ENCODE results near the gene FOXA3.

The FOXA3 gene

DNA sequence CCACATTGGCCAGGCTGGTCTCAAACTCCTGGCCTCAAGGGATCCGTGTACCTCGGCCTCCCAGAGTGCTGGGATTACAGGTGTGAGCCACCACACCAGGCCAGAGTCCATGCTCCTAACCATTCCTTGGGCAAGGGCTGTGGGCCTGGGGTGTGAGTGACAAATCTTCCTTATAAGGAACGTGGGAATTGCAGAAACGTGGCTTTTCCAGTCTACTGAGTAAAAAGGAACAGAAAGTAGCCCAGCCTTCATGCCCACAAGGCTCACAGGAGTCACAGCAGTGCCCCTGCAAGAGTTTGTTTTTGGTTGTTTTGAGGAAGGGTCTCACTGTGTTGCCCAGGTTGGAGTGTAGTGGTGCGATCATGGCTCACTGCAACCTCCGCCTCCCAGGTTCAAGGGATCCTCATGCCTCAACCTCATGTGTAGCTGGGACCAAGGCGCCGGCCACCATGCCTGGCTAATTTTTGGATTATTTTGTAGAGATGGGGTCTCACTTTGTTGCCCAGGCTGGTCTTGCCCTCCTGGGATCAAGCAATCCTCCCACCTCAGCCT is 33.2 kb downstream of the FOXA3 start:
- FAIRE-seq, result no peak

GRCh38 chr19:45899253-45899652 is 35.1 kb downstream of the FOXA3 start:
- no peak for FAIRE-seq

GRCh38 chr19:45899919-45900589 is 35.9 kb downstream of the FOXA3 start:
- no peak for FAIRE-seq

DNA sequence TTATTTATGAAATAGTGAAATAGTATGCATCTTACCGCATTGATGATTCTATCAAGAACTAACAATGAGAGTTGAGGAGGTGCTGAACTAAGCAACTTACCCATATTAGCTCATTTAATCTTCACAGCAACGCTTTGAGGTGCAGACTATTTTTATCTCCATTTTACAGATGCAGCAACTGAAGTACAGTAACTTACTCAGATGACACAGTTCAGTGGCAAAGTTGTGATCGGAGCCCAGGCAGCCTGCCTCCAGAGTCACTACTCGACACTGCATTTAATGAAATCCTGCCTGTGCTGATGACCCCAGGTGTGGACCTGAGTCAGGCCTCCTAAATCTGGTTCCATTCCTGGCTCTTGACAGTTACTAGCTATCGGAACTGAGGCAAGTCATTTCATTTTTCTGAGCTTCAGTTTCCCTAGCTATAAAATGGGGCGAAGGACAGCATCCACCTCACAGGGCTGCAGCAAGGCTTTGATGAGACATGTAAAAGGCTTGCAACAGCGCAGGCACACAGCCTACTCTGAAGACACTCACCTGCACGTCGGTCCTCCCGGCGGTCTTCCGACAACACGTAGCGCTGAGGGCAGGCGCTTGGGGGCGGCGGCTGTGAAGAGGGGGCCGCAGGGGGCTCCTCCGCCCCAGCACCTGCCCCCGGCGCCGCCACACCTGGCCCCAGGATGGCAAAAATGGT is 36.8 kb downstream of the FOXA3 start:
- FAIRE-seq, result no peak

- no peak for FAIRE-seq
Observed at GRCh38 chr19:45901432-45901911, 37.3 kb downstream of the FOXA3 start.

- FAIRE-seq, result no peak
Observed at GRCh38 chr19:45901912-45902650, 38.0 kb downstream of the FOXA3 start, which contains the start of gene MYPOP. TSS of gene MYPOP (minus strand) at chr19:45902613. CDS start at chr19:45901773, 840 bp downstream.

DNA sequence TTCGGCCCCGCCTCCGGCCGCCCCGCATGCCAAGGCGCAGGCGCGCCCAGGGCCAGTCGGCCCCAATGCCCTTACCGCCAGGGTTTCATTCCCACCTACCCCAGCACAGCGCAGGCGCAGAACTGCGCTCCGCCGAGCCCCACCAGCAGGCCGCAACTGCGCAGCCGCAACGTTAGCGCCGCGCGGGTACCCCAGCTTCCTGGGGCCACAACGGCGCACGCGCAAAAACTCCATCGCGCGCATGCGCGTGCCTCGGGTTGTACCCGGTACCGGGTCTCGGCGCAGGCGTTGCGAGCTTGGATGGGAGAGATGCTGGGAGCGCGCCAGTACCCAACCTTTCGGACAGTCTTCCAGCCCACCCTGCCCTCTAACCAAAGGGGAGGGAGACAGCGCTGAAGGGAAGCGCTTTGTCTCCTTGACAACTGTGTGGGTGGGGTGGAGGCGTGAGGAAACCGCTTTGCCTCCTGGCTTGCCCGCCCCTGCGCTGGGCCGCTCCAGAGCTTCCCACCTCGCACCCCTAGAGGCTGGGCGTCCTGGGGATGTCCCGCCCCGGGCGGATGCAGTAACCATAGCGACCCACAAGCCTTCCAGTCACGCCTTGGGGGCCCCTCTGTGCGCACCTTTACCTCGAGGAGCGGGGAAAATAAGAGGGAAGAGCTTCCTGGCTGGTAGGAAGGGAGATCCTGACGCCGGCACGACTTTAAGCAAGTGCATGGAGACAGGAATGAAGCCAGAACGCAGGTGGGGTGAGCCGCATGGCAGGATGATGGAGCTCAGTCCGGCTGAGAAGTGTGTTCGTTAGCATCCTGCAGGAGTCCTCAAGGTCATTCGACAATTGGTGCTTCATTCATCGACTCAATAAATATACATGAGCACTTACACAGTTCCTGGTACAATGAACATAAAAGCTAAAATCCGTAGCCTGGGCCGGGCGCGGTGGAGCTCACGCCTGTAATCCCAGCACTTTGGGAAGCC is 38.8 kb downstream of the FOXA3 start:
- no peak for FAIRE-seq

DNA sequence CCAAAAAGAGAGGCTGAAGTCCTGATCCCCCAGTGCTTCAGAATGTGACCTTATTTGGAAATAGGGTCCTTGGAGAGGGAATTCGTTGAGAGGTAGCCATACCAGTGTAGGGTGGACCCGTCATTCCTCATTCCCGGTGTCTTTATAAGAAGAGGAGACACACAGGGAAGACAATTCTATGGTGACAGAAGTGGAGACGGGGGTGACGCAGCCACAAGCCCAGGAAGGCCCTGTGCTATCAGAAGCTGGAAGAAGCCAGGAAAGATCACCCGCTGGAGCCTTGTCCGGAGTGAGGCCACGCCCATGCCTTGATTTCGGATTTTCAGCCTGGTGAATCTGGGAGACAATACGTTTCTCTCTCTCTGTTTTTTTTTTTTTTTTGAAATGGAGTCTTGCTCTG is 40.9 kb downstream of the FOXA3 start:
- FAIRE-seq, result no peak

DNA sequence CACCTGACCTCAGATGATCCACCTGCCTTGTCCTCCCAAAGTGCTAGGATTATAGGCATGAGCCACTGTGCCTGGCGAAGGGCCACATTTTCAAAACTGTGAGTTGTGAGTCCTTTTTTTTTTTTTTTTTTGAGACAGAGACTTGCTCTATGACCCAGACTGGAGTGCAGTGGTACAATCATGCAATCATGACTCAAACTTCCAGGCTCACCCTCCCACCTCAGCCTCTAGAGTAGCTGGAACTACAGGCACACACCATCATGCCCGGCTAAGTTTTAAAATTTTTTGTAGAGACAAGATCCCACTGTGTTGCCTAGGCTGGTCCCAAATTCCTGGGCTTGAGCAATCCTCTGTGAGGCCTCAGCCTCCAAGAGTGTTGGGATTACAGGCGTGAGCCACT is 42.1 kb downstream of the FOXA3 start:
- FAIRE-seq, result no peak

- FAIRE-seq, result no peak
Observed at GRCh38 chr19:45908956-45909355, 44.8 kb downstream of the FOXA3 start.

DNA sequence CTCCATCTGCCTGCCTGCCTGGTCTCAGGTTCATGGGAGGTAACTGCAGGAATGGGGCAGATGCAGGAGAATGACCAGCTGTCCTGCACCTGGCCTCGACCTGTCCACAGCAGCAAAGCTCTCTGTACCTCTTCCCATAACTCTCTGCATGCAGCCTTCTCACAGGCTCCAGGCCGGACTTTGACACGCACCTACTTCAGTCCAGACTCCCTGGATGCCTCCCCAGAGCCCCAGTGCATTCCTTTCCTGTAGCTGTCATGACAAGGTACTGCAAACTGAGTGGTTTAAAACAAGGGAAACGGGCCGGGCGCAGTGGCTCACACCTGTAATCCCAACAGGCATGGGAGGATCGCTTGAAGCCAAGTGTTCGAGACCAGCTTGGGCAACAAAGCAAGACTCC is 47.2 kb downstream of the FOXA3 start:
- FAIRE-seq, result no peak

- no peak for FAIRE-seq
Observed at GRCh38 chr19:45913874-45914830, 50.0 kb downstream of the FOXA3 start, which contains the start of gene NANOS2. TSS of gene NANOS2 (minus strand) at chr19:45914778. CDS start at chr19:45914693, 85 bp downstream.

GRCh38 chr19:45917421-45918091 is 53.4 kb downstream of the FOXA3 start:
- no peak for FAIRE-seq

GRCh38 chr19:45918721-45919120 is 54.6 kb downstream of the FOXA3 start:
- no peak for FAIRE-seq

DNA sequence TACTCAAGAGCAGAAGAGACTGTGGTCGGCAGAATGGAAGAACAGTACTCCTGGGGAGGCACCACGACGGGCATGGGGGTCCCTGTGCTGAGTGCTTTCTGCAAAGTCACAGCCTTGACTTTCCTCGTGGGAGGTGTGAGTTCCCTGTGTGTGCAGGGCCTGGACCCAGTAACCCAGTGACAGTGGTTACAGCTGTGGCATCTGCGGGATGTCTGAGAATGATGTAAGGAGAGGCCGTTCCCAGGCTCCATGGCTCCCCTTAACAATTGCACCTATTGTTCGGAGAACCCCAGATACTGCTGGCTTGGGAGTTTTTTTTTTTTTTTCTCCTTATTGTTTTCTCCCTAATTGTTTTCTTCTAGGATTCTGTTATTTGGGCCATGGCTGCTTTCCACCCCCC is 55.6 kb downstream of the FOXA3 start:
- no peak for FAIRE-seq

DNA sequence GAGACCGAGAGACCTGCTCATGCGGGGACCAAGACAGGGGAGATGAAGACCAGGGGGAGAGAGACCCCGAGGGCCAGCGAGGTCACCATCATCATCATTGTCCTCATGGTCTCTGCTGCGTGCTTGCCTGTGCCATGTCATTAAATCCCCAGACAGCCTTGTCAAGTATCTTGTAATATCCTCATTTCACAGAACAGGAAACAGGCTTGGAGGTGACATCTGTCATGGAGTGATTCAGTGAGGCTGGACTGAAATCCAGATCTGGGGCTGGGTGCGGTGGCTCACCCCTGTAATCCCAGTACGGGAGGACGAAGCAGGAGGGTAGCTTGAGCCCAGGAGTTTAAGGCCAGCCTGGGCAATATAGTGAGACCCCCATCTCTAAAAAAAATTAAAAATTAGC is 56.3 kb downstream of the FOXA3 start:
- FAIRE-seq, result no peak

GRCh38 chr19:45922281-45922680 is 58.2 kb downstream of the FOXA3 start:
- FAIRE-seq, result no peak
